Lung (tissue), 12 donors: ENCODE measurements around the gene ZNF462. TPM values are rescaled to one million over a fixed set of nuclear protein-coding genes. Genes with fewer than 3 reads are reported as not detected.

Source experiments
- ATAC-seq: fragments of 200-7000 bp; cut with Tn5 transposase; one replicate; pipeline ENCODE4 v1.9.1; 2020; ENCODE audit warnings: moderate number of reproducible peaks; ENCODE audit not compliant: insufficient read depth, low FRiP score
- DNase-seq, 3 donors: peaks; one replicate each; pipeline ENCODE4 v3.0.0-alpha.2; 2013 to 2017
- H3K27ac ChIP-seq, 2 donors: one replicate each; pipeline ENCODE4 v1.5.1; 2013; ENCODE audit warnings: mild to moderate bottlenecking in 2 of 2, moderate library complexity in 2 of 2, control low read depth in 1 of 2, inconsistent platforms in 1 of 2, low read depth in 1 of 2, low read length in 1 of 2
- H3K27me3 ChIP-seq, 3 donors: one replicate each; pipeline ENCODE4 v1.5.1; 2013; ENCODE audit warnings: low read length in 2 of 3; ENCODE audit not compliant: control insufficient read depth in 3 of 3, insufficient read depth in 3 of 3
- H3K36me3 ChIP-seq, 4 donors: one replicate each; pipeline ENCODE4 v1.5.1; 2013; ENCODE audit warnings: low read length in 4 of 4, mild to moderate bottlenecking in 1 of 4, moderate library complexity in 1 of 4; ENCODE audit not compliant: control insufficient read depth in 4 of 4, insufficient read depth in 4 of 4
- H3K4me1 ChIP-seq, 5 donors: one replicate each; pipeline ENCODE4 v1.5.1; 2013; ENCODE audit warnings: low read length in 5 of 5, mild to moderate bottlenecking in 2 of 5, moderate library complexity in 1 of 5; ENCODE audit not compliant: control insufficient read depth in 5 of 5, insufficient read depth in 5 of 5
- H3K4me3 ChIP-seq: one replicate; pipeline ENCODE4 v1.5.1; 2013; ENCODE audit warnings: mild to moderate bottlenecking, control low read depth, moderate library complexity
- H3K9ac ChIP-seq, 2 donors: one replicate each; pipeline ENCODE4 v1.5.1; 2013; ENCODE audit warnings: low read length in 2 of 2, control low read depth in 1 of 2; ENCODE audit not compliant: insufficient read depth in 1 of 2
- H3K9me3 ChIP-seq, 4 donors: one replicate each; pipeline ENCODE4 v1.5.1; 2013; ENCODE audit warnings: low read length in 3 of 4, mild to moderate bottlenecking in 1 of 4, moderate library complexity in 1 of 4; ENCODE audit not compliant: control insufficient read depth in 4 of 4, insufficient read depth in 3 of 4
- WGBS, 2 donors: extraction: QIAGEN DNeasy Blood & Tissue Kit; methylation state at CpG; one replicate each; pipeline ENCODE4 v1.1.7; 2013; 5-methylcytosine and 5-hydroxymethylcytosine counted together
- polyA plus RNA-seq, 2 donors: library from polyadenylated mRNA; stranded (reverse); fragments of 200-250 nt; gene quantifications; one replicate each; pipeline ENCODE4 v1.2.1, GENCODE V29; 2013
- total RNA-seq, 2 donors: library from RNA; depleted of rRNA in 1 of 2; stranded (reverse); fragments of >200 nt in 1 of 2; gene quantifications; one replicate each; pipeline ENCODE4 v1.2.1, GENCODE V29; 2014 to 2021
- TF ChIP-seq, protein P1 (sequence below): IDR thresholded peaks from 2 replicates; pipeline ENCODE4 v1.5.1; 2012; ENCODE audit warnings: mild to moderate bottlenecking; ENCODE audit errors: control extremely low read depth, extremely low read depth
- donor health status: control.
- donor health status: control.
- donor health status: Bipolar disorder and iron deficiency.
- donor health status: healthy.
- donor health status: DM: yes; HTN: yes; CAD: no.

Gene ZNF462
- total and polyA plus RNA-seq, 4 donors: 2.0 to 37.7 (median 19.5) TPM

DNA sequence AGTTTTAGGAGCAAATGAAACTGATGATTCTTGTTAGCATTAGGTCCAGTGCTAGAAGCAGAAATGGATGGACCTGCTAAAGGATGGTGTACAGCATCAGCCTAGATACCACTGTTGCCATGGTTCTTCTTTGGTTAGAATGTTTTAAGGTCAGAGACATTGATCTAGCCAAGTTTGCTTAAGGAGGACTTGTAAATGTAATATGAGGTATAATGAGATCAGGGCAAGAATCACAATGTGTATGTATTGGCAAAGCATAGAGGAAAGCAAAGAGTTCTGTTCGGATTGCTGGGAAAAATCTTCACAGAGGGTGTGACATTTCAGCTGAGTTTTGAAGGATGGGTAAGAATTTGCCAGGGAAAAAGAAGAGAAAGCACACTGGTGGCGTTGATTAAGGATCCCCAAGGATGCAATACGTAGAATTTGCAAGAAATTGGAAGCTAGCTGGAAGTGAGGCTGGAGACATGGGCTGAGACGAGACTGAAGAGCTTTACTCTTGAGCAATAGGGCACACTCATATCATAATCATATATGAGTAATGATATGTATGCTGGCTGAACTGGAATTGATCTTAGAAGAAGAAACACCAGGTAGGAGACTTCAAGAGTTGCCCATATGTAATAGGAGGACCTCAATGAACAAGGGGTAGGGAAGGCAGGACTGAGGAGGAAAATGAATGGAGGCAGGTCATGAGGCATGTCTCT, 102.0 kb downstream of the ZNF462 start:
- Histone ChIP-seq H3K4me1 (peaks cover 0 to 29% (median 0%) of the 10 kb centered on the region in 5 donors), H3K27ac (no peak overlapping the region), H3K36me3 (peaks cover 0 to 21% (median 9%) of the 10 kb centered on the region in 4 donors)

DNA sequence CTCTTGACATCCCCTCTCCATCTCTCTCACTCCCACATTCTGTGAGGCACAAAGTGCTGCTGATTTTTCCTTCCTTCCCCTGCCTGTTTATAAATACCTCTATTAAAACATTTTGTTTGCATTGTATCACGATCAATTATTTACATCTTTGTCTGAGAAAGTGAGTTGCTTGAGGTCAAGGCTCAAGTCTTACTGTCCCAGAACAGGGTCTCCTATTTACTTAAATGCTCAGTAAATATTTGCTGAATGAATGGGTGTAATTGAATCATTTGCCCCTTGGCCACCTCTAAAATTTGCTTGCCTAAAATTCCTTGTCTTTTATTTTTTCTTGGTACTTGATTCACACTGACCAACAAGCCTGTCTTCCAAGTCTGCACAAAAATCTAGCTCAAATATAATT, 103.5 kb downstream of the ZNF462 start:
- DNase-seq: no peak
- TF ChIP-seq, protein P1, sequence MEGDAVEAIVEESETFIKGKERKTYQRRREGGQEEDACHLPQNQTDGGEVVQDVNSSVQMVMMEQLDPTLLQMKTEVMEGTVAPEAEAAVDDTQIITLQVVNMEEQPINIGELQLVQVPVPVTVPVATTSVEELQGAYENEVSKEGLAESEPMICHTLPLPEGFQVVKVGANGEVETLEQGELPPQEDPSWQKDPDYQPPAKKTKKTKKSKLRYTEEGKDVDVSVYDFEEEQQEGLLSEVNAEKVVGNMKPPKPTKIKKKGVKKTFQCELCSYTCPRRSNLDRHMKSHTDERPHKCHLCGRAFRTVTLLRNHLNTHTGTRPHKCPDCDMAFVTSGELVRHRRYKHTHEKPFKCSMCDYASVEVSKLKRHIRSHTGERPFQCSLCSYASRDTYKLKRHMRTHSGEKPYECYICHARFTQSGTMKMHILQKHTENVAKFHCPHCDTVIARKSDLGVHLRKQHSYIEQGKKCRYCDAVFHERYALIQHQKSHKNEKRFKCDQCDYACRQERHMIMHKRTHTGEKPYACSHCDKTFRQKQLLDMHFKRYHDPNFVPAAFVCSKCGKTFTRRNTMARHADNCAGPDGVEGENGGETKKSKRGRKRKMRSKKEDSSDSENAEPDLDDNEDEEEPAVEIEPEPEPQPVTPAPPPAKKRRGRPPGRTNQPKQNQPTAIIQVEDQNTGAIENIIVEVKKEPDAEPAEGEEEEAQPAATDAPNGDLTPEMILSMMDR: no peak
- no peak for ATAC-seq
- WGBS, 2 donors: 52 to 71% methylated on average over 1 of the region's 1 CpG
- Histone ChIP-seq H3K27me3 (no peaks in the 10 kb centered on the region), H3K4me1 (peaks cover 0 to 29% (median 0%) of the 10 kb centered on the region in 5 donors), H3K27ac (no peak overlapping the region), H3K9ac (no peak overlapping the region), H3K36me3 (peaks cover 0 to 10% (median 7%) of the 10 kb centered on the region in 4 donors), H3K4me3 (no peak overlapping the region), H3K9me3 (no peaks in the 10 kb centered on the region)

More for the DNA sequence above, 102.0 kb downstream of the ZNF462 start:
- WGBS, 2 donors: 92 to 97% methylated on average over 4 of the region's 4 CpGs
- Histone ChIP-seq H3K9me3 (no peaks in the 10 kb centered on the region), H3K27me3 (no peaks in the 10 kb centered on the region), H3K4me3 (no peak overlapping the region), H3K9ac (no peak overlapping the region)
- ATAC-seq (no peak), DNase-seq (no peak)
- TF ChIP-seq, protein P1: no peak

DNA sequence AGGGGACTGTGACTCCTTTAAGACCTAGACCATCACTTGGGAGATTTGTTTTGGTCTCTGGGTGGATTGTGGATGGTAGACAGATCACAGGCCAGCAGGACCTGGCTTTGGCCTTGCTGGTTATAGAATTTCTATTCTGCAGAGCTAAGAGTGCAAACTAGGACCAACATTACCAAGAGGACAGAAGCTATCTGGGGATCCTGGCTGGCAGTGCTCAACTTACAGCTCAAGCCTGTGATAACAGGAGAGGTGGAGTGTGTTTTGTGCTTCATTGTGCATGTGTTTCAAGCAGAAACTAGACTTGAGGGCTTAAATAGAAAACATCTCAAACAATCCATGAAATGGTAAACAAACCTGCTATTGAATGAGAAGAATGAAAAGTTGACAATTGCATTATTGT, 106.7 kb downstream of the ZNF462 start:
- TF ChIP-seq, protein P1: no peak
- ATAC-seq: no peak

More for the DNA sequence above, 106.7 kb downstream of the ZNF462 start:
- H3K4me3 ChIP-seq: no peak overlapping the region
- H3K9ac ChIP-seq: no peak overlapping the region
- no peaks in the 10 kb centered on the region for H3K27me3 ChIP-seq
- DNase-seq: no peak
- peaks cover 0 to 23% (median 0%) of the 10 kb centered on the region in 5 donors for H3K4me1 ChIP-seq
- H3K9me3 ChIP-seq: no peaks in the 10 kb centered on the region
- H3K36me3 ChIP-seq: peaks cover 14 to 28% (median 21%) of the 10 kb centered on the region in 4 donors
- H3K27ac ChIP-seq: no peak overlapping the region
